Measurements from ENCODE around the gene B4GALNT1.
"Not testable (repeated sequence)": the region's sequence is repeated elsewhere in the genome, so short reads cannot be mapped to it uniquely, and the experiment has no call there.

Gene B4GALNT1

DNA sequence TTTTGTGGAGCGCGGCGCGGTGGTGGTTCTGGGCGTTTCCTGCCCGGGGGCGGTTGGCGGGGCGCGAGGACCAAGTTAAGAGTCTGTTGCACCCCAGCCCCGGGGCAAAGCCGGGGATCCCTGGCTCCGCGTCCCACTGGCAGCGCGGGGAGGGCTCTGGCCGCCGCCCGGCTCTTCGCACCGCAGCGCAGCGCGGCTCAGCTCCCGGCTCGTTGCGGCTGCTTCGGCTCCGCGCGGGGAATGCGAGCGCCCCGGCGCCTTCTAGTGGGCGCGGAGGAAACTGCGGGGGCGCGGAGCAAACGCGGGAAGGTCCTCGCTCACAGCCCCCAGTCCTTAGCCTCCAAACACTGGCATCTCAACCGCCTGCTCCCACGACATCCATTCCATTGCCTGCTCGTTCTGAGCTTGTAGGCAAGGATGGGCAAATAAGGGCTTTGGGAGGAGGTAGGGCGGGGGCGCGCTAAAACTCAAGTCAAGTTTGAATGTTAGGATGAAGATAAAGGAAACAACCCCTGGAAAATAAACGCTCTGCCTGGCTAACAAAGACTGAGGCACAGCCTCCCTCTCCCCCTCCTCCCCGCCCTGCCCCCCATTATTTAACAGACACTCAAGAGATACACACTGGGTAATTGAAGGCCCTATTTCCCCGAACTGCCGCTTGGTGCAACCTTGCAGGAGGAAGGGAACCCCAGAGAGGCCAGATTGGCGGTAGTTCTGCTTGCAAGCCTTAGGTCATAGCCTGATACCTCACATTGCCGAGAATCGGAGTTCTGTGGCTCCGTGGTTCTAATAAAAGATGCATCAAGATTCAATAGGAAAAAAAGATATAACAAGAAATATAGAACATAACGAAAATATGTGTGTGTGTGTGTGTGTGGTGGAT lies at the start of gene B4GALNT1:
Gene B4GALNT1 (minus strand): TSS at position 244 of the 883 bp plus-strand sequence. CDS start 1,069 bp downstream, outside the sequence.
- DNase-seq (ENCODE audit: insufficient read length, low spot score) = peak; percentile 84

DNA sequence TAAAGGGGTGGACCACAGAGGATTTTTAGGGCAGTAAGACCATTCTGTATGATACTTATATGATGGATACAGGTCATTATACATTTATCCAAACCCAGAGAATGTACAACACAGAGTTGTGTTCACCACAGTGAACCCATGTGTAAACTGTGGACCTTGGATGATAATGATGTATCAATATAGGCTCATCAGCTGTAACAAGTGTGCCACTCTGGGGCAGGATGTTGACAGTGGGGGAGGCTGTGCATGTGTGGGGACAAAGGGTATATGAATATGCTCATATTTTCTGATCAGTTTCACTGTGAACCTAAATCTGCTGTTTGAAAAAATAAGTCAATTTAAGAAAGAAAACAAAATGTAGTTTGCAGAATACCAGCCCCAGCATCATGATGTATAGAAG lies 46.7 kb upstream of the B4GALNT1 start:
- FAIRE-seq (no peak), DNase-seq (ENCODE audit: insufficient read length, low spot score) (no peak)

More for the DNA sequence above, at the start of gene B4GALNT1:
- FAIRE-seq = peak; percentile 83

DNA sequence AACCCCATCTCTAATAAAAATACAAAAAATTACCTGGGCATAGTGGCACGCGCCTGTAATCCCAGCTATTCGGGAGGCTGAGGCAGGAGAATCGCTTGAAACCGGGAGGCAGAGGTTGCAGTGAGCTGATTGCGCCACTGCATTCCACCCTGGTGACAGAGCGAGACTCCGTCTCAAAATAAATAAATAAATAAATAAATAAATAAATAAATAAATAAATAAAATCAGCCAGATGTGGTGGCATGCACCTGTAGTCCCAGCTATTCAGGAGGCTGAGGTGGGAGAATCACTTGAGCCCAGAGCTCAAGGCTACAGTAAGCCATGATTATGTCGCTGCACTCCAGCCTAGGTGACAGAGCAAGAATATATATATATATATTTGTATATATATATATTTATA lies 44.9 kb upstream of the B4GALNT1 start:
- not testable (repeated sequence) for FAIRE-seq; DNase-seq (ENCODE audit: insufficient read length, low spot score)

DNA sequence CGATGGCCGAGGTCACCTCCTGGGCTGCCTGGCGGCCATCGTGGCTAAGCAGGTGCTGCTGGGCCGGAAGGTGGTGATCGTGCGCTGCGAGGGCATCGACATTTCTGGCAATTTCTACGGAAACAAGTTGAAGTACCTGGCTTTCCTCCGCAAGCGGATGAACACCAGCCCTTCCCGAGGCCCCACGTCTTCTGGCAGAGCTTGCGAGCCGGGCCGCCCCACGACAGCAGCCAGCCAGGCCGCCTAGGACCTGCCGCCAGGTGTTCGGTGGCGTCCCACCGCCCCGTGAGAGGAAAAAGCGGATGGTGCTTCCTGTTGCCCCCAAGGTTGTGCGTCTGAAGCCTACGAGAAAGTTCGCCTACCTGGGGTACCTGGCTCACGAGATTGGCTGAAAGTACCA lies 41.7 kb upstream of the B4GALNT1 start:
- FAIRE-seq (no peak), DNase-seq (ENCODE audit: insufficient read length, low spot score) (no peak)

DNA sequence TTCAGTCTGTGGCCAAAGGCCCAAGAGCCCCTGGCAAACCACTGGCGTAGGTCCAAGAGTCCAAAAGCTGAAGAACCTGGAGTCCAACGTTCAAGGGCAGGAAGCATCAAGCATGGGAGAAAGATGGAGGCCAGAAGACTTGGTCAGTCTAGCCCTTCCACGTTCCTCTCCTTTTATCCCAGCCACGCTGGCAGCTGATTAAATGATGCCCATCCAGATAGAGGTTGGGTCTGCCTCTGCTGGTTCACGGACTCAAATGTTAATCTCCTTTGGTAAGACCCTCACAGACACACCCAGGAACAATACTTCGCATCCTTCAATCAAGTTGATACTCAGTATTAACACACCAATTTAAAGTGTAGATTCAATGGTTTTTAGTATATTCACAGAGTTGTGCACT lies 39.8 kb upstream of the B4GALNT1 start:
- no peak for DNase-seq (ENCODE audit: insufficient read length, low spot score)
- no peak for FAIRE-seq

DNA sequence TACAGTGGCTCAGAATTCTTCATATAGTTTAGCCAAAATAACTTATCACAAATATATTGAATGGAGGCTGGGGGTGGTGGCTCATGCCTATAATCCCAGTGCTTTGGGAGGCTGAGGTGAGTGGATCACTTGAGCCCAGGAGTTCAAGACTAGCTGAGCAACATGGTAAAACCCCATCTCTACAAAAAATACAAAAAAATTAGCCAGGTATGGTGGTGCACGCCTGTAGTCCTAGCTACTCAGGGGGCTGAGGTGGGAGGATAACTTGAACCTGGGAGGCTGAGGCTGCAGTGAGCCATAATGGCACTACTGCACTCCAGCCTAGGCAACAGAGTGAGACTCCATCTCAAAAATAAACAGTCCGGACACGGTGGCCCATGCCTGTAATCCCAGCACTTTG lies 38.8 kb upstream of the B4GALNT1 start:
- FAIRE-seq; DNase-seq (ENCODE audit: insufficient read length, low spot score): not testable (repeated sequence)

DNA sequence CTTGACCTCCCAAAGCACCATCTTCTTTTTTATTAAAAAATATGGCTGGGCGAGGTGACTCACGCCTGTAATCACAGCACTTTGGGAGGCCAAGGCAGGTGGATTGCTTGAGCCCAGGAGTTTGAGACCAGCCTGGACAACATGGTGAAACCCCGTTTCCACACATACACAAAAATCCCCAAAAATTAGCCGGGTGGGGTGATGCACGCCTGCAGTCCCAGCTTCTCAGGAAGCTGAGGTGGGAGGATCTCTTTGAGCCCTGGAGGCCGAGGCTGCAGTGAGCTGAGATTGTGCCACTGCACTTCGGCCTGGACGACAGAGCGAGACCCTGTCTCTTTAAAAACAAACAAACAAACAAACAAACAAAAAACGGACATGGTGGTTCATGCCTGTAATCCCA lies 36.7 kb upstream of the B4GALNT1 start:
- not testable (repeated sequence) for FAIRE-seq; DNase-seq (ENCODE audit: insufficient read length, low spot score)

DNA sequence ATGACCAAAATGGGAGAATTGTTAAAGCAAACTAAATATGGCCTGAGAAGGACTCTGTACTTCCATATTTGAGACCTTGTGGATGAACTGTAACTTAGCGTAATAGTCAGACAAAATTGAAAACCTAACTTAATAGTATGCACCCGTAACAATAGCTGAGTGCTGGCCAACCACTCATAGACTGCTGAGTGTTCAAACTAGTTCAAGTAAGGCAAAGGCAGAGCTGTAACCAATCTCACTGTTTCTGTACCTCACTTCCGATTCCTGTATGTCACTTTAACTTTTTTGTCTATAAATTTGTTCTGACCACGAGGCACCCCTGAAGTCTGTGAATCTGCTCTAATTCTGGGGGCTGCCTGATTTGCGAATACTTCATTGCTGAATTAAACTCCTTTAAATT lies 33.9 kb upstream of the B4GALNT1 start:
- DNase-seq (ENCODE audit: insufficient read length, low spot score) (no peak), FAIRE-seq (no peak)

DNA sequence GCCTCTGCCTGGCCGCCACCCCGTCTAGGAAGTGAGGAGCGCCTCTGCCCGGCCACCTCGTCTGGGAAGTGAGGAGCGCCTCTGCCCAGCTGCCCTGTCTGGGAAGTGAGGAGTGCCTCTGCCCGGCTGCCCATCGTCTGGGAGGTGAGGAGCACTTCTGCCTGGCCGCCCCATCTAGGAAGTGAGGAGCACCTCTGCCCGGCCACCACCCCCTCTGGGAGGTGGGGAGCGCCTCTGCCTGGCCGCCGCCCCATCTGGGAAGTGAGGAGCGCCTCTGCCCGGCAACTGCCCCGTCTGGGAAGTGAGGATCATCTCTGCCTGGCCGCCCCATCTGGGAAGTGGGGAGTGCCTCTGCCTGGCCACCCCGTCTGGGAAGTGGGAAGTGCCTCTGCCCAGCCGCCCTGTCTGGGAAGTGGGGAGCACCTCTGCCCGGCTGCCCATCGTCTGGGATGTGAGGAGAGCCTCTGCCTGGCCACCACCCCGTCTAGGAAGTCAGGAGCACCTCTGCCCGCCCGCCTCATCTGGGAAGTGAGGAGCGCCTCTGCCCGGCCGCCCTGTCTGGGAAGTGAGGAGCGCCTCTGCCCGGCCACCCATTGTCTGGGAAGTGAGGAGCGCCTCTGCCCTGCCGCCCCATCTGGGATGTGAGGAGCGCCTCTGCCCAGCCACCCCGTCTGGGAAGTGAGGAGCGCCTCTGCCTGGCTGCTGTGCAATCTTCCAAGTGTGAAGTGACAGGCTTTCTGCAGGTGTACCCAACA lies 32.2 kb upstream of the B4GALNT1 start:
- not testable (repeated sequence) for FAIRE-seq; DNase-seq (ENCODE audit: insufficient read length, low spot score)

DNA sequence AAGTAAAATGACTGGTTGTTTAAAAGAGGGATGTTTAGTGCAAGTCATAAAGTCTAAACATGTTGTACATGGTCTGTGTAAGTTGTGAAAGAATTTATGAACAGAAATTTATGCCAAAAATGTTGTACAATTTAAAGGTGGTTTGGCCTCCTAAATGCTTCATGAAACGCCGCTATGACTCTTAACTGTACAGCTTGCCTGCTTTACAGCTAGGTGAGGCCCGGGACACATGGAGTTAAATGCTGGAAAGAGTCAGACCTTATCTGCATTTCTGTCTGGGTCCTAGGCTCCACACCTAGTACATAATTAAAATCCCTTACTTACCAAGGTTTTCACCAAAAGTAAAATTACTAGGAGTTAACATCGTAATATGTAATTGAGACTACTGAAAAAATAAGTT lies 28.4 kb upstream of the B4GALNT1 start:
- FAIRE-seq = no peak
- DNase-seq (ENCODE audit: insufficient read length, low spot score) = no peak

DNA sequence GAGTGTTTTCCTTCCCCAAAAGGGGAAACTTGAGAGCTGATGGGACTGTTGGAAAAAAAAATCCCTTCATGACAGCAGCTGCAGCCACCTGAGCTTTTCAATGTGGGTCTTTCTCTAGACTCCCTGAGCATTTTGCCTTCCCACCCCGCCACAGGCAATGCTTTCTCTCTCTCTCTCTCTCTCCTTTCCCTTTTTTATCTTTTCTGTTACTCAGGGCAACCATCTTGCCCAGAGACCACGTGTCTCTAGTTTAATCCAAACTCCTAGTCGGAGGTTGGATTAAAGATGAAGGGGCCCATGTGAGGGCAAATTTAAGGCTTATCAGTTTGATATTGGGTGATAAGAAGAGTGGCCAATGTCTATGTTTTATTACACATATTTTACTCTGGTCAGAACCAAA lies 25.9 kb upstream of the B4GALNT1 start:
- FAIRE-seq (no peak), DNase-seq (ENCODE audit: insufficient read length, low spot score) (no peak)

DNA sequence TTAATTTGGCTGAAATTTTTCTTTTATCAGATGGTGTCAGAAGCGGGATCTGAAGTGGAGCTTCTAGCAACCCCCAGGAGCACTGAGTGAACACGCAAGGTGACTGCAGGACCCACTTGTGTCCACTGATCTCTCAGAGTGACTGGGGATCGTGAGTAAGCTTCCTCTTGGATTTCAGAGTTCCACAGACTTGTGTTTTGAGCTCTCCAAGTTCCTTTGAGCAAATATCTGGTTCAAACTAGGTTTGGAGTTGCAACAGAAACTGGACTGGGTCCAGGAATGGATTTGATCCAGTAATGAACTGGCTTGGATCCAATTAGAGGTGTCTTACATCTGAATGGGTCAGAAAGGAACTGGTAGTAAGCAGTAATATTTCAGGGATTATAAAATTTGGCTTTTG lies 24.7 kb upstream of the B4GALNT1 start:
- DNase-seq (ENCODE audit: insufficient read length, low spot score) (no peak), FAIRE-seq (no peak)

DNA sequence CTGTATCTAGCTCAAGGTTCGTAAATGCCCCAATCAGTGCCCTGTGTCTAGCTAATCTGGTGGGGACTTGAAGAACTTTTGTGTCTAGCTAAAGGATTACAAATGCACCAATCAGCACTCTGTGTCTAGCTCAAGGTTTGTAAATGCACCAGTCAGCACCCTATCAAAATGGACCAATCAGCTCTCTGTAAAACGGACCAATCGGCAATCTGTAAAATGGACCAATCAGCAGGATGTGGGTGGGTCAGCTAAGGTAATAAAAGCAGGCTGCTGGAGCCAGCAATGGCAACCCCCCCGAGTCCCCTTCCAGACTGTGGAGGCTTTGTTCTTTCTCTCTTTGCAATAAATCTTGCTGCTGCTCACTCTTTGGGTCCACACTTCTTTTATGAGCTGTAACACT lies 23.4 kb upstream of the B4GALNT1 start:
- not testable (repeated sequence) for FAIRE-seq; DNase-seq (ENCODE audit: insufficient read length, low spot score)

DNA sequence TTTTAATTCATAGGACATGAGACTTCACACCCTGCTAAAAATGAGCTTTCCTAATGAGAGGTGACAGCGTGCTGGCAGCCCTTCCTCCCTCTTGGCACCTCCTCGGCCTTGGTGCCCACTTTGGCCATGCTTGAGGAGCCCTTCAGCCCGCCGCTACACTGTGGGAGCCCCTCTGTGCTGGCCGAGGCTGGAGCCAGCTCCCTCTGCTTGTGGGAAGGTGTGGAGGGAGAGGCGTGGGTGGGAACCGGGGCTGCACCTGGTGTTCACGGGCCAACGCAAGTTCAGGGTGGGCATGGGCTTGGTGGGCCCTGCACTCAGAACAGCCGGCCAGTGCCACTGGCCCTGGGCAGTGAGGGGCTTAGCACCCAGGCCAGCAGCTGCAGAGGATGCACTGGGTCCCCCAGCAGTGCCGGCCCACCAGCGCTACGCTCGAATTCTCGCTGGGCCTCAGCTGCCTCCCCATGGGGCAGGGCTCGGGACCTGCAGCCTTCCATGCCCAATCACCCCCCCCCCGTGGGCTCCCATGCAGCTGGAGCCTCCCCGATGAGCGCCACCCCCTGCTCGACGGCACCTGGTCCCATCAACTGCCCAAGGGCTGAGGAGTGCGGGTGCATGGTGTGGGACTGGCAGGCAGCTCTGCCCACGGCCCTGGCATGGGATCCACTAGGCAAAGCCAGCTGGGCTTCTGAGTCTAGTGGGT lies 22.7 kb upstream of the B4GALNT1 start:
- no peak for DNase-seq (ENCODE audit: insufficient read length, low spot score)
- no peak for FAIRE-seq

DNA sequence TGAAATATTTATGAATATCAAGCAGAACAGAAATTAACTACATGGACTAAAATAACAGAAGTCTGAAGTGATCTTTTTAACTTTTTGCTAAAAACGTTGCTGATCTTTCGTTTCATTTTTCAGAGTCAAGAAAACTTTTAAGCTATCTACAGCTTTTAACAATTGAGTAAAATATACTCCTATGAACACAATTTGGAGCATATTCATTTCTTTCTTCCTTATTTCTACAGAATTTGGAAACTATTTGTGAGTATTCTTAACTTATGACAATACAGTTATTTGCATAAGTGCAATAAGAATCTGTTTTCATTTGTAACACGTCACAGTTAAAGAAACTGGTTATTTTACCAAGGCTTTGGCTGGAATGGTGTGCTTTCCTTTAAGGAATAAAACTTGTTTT lies 21.0 kb upstream of the B4GALNT1 start:
- DNase-seq (ENCODE audit: insufficient read length, low spot score) (no peak), FAIRE-seq (no peak)

DNA sequence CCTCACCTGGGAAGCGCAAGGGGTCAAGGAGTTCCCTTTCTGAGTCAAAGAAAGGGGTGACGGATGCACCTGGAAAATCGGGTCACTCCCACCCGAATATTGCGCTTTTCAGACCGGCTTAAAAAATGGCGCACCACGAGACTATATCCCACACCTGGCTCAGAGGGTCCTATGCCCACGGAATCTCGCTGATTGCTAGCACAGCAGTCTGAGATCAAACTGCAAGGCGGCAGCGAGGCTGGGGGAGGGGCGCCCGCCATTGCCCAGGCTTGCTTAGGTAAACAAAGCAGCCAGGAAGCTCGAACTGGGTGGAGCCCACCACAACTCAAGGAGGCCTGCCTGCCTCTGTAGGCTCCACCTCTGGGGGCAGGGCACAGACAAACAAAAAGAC lies 13.7 kb upstream of the B4GALNT1 start:
- DNase-seq (ENCODE audit: insufficient read length, low spot score); FAIRE-seq: not testable (repeated sequence)

DNA sequence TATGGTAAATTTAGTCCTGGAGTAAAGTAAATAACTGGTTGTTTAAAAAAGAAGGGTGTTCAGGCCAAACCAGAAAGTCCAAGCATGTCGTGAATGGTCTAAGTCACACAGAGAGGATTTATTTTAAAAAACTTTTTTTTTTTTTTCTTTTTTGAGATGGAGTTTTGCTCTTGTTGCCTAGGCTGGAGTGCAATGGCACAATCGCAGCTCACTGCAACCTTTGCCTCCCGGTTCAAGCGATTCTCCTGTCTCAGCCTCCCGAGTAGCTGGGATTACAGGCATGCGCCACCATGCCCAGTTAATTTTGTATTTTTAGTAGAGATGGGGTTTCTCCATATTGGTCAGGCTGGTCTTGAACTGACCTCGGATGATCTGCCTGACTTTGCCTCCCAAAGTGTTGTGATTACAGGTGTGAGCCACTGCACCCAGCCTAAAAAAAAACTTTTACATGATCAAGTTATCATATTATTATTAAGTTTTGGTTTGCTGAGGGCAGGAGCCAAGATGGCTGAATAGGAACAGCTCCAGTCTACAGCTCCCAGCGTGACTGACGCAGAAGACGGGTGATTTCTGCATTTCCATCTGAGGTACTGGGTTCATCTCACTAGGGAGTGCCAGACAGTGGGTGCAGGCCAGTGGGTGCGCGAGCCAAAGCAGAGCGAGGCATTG lies 13.1 kb upstream of the B4GALNT1 start:
- DNase-seq (ENCODE audit: insufficient read length, low spot score); FAIRE-seq: not testable (repeated sequence)

DNA sequence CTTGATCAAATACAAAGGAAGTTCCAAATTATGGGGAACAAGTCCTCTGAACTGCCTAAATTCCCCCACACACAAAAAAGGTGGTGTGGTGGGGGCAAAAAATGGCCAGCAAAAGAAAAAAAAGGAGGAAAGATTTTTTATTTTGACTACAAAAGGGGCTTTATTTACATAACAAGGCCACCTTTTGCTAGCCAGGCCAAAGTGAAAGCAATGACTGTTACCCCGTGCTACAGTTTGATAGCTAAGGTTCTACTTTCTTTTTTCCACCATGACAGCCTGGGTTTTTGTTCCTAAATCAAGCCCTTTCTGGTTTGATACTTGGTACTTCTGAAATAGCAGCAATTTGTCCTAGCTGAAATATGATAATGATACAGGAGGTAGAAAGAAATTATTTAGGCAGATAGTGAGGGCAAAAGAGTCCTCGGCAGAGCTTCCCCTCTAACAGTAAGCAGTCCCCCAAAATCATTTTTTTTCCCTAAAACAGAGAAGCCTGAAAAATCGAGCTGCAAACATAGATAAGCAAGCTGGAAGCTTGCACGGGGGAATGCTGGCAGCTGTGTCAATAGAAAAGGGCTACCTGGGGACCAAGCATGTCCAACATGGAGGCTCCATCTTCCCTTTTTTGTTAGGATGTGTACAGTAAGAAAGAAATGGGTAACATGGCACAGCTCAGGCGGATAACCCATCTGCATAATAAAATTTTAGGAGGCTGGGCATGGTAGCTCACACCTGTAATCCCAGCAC lies 8.9 kb upstream of the B4GALNT1 start:
- FAIRE-seq (no peak), DNase-seq (ENCODE audit: insufficient read length, low spot score) (no peak)

DNA sequence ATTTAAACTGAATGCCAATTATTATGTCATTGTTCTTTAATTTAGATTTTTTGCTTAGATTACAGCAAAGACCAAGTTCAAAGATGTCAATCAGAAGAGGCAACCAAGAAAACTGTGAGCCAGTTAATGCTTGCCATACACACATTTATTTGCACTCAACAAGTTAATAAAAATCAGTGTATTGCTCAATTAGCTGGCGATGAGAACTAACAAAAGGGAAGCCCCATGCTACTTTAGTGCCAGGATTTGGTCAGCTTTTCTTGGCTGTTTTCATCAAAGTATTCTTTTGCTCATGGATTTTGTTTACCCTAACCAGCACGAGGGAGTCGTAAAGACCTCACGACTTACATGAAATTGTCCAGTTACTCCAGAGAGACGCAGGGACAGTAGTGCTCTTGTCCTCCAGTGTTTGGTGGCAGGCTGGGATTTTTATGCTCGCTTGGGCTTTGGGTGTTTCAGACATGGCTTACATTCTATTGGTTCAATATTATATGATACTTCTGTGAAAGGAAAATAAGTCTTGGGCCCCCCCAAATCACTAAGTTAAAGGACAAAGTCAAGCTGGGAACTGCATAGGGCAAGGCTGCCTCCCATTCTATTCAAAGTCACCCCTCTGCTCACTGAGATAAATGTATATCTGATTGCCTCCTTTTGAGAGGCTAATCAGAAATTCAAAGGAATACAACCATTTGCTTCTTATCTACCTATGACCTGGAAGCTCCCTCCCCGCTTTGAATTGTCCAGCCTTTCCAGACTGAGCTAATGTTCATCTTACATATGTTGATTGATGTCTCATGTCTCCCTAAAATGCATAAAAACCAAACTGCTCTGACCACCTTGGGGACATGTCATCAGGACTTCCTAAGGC lies 7.4 kb upstream of the B4GALNT1 start:
- FAIRE-seq (no peak), DNase-seq (ENCODE audit: insufficient read length, low spot score) (no peak)
